ENCODE data around the gene ATL2.

The ATL2 gene

DNA sequence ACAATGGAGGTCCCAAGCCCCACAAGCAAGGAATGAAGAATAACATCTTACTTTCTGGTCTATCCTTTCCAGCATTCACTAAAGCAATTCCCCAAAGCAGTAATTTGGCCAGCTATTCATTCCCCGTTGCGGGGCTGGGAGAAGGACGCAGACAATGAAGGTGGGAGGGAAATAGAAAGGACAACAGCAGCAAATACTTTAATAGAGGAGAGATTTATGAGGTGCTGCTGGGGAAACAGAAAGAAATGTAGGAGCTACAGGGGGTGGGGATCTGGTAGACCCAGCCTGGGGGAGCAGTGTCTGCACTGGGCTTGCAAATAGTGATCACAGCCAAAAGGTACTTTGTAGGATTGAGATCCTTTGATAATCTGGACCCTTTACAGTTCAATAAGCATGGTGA, 13.9 kb upstream of the ATL2 start:
- DNase-seq (ENCODE audit: low read depth) = no peak

DNA sequence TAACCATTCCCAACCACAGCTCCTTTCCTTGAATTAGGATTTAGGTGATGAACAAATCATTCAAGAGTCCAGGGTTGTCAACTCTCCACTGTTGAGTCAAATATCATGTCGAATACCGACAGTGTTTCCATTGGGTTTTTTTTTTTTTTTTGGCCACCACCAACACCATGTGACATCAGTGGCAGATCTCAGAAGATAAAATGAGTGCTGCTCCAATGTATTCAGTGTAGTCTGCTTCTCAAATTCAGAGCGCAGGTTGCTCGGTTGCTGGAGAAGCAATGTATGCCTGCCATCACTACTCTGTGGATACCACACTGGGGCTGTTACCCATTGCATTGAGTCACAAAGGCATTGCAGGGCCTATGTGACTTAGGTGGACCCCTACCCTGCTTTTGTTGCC, 10.8 kb upstream of the ATL2 start:
- DNase-seq (ENCODE audit: low read depth) = no peak

DNA sequence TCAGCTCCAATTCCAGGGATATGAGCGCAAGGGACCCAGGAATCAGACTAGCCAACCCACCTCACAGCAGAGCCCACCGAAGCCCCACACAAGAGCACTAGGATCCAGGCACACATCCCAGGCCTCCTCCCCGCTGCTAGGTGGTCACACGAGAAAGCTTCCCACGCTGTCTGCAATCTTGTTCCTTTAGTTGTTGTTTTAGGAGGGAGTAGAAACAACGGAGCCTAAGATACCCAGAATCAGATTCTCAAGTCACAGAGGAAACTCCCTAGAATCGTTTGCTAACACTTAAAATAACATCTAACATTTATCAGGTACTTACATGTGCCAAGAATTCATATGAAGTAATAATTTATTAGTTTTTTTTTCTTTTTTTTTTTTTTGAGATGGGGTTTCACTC, 9.7 kb upstream of the ATL2 start:
- DNase-seq (ENCODE audit: low read depth) = no peak

DNA sequence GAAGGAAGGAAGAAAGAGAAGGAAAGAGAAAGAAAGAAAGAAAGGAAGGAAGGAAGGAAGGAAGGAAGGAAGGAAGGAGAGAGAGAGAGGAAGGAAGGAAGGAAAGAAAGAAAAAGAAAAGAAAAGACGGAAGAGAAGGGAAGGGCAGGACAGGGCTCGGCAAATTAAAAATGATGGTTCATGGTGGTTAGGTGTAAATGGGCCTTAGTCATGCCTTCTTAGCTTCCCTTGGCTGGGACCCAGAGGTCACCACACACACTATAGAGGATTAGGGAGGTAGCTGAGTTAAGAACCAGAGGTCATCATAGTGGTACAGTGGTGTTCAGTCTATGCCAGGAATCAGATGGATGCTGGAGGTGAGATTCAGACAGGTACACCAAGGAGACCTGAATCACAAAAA, 9.3 kb upstream of the ATL2 start:
- DNase-seq (ENCODE audit: low read depth) = no peak

DNA sequence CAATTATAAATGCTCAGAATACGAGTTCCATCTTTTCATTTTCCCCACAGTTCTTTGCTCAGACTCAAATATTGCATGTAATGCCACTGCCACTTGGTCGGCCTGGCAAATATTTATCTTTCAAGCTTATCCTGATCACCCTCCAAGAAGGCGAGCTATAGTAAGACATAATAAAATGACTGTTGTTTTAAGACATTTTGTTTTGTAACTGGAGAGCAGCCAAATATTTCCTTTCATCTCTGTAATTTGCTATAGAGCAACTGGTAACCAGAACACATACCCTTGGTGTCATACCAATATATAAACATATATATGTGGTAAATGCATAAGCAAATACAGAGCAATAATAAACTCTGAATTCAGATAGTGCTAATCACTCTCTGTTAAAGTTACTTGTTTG, 7.3 kb upstream of the ATL2 start:
- no peak for DNase-seq (ENCODE audit: low read depth)

DNA sequence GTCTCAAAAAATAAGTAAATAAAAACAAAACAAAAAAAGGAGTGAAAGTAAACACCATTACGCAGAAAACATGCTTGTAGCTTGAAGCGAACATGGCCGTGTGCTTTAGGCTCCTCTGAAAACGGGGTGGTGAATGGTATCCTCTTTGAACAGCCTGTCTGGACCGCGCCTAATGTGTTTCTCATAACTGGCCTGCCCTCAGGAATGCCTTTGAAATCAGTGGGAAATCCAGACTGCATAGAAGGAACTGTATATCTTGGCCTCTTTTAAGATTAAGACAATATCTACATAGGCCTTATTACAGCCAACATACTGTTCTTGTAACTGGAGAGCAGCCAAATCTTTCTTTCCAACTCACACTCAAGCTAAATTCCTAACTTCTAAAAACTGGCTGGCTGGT, 6.7 kb upstream of the ATL2 start:
- peak; percentile 21 for DNase-seq (ENCODE audit: low read depth)

DNA sequence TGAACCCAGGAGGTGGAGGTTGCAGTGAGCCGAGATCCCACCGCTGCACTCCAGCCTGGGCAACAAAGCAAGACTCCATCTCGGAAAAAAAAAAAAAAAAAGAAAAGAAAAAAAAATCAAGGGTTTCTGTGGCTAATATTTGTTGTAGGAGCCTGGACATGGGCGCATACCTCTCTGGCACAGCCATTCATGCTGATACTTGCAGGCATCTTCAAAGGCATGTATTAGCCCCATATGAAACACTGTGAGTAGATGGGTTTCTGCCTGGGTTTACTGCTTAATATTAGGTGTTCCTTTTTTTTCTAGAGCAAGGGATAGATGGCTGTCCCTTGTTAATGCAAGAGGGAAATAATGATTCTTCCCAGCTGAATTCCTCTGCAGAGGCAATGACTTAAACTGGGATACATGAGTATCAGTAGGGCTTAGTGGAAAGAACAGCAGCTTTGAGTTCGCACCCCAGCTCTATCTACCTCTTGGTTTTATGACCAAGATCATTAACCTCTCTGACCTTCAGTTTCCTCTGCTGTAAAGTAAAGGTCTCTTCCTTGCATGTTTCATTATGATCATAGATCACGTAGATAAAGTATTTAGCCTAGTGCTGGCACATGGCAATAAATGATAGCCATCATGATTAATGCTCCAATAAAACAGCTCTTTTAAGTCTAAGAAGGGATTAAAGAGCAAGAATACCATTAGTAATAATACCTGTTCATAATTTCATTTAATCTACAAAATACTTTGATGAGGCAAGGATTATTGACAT, 4.5 kb upstream of the ATL2 start:
- no peak for DNase-seq (ENCODE audit: low read depth)

DNA sequence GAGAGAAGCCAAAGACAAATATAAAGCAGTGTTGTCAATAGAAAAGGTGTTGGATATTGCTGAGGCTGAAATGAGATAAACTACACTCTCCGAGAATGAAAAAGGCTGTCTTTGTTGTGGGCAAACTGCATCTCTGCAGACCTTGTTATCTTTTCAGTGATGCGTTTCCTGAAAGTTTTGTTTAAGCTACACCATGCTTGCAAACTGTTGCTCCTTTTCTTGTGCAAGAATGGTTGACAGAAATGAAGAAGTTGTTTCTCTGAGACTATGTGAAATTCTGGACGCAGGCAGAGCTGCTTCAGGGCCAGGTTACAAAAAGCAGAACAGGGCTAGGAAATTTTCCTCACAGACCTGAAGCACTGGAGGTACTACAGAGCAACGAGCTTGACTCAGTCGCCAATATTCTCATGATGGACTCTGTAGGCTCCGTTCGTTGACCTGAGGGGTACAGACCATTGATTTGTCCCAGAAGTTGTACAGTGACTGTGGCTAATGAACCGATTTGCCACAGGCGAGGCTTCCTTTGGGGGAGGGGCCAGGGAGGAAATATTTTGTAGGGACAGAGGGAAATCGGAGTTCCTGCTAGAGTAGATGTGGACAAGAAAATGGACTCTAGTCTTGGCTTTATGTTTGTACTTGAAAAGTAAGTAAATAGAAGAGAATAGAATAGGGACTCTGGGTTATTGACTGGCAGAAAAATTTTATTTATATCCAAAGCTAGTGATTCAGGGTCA, 3.5 kb upstream of the ATL2 start:
- DNase-seq (ENCODE audit: low read depth) = peak; percentile 25

DNA sequence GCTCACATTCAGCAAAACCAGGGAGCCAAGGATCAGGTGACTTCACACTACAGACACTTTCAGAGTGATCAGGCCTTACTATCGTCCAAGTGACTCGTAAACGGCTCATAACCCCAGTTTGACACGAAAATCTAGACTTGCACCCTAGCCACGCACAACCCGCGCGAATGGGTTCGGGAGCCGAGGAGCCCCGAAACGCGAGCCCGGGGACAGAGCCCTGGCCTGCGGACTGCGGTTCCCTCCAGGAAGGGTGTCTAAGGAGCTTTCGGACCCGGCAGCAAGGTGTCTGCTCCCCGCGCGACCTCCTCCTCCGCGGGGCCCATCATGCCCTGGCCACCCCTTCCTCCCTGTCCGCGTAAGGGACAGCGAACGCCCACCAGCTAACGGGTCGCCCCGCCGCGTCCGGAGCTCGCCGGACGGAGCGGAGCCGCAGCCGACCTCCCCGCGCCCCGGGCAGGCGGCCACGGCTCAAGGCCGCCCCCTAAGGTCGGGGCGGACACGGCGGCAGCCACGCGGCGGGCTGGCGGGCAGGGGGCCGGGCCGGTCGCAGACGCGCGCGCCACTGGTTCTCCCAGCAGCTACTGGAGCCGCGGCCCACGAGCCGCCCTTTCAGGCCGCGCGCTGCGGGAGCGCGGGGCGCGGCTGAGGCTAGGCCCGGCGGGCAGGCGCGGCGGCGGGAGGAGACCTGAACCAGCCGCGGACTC, 575 bp downstream of the ATL2 start:
- DNase-seq (ENCODE audit: low read depth) = peak; percentile 74

DNA sequence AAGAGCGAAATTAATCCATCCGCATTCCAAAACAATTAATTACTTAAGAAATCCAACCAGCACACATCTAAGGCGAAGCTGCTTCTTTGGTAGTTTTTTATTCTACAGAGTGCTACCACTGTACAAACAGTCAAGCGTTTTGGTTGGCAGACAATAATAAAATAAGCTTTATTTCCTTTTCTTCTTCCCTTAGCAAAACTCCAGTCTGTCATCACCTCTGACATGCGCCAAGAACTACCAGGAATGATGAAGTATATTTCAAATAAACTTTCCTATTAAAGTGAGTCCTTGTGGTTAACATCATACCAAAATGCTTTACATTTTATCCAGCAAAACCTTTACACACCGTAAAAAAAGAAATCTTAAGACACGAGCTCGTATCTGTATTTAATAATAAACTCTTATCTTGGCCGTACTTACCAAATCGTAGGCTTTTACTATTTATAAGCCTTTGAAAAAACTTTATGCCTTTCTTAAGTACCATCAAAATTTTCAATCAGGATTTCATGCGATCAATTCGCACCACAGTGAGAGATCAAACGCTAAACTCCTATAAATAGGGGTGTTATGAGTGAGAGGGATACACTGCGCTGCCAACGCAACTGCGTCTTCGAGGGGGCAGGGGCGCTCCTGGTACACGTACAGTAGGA, 1.3 kb downstream of the ATL2 start:
- DNase-seq (ENCODE audit: low read depth) = peak; percentile 28

DNA sequence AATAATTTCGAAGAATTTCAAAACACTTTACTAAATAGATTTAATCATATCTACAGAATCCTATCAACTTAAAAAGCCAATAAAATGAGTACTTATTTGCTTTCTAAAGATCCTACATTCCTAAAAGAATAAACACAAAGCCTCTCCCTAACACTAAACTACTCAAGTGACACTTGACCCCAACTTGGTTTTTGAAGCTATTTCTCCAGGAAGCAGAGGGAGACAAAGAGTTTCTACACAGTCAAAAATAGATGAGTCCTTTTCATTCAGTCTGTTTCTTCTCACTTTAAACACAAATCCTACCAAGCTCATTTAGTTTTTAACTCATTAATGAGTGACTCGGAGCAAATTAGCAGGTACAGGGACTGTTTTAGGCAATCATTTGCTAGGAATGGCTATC, 2.1 kb downstream of the ATL2 start:
- DNase-seq (ENCODE audit: low read depth) = no peak

DNA sequence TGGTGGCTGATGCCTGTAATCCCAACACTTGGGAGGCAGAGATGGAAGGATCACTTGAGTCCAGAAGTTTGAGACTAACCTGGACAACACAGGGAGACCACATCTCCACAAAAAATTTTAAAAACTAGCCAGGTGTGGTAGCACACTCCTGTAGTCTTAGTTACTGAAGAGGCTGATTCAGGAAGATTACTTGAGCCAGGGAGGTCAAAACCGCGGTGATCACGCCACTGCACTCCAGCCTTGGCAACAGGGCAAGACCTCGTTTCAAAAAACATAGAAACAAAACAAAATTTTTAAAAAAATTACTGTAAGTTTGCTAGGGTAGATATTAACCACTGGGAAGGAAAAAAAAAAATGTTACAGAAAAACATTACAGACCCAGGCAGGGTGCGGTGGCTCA, 5.8 kb downstream of the ATL2 start:
- DNase-seq (ENCODE audit: low read depth) = no peak

DNA sequence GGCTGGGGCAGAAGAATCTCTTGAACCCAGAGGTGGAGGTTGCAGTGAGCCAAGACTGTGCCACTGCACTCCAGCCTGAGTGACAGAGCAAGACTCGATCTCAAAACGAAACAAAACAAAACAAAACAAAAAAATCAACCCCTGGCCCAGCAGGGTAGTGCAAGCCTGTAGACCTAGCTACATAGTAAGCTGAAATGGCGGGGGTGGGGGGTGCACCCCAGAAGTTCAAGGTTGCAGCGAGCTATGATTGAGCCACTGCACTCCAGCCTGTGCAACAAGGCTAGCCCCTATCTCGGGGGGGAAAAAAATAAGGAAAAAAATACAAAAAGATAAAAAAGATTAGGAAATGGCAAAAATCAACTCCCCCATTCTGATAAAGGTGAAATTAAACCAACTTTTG, 6.4 kb downstream of the ATL2 start:
- DNase-seq (ENCODE audit: low read depth) = no peak

DNA sequence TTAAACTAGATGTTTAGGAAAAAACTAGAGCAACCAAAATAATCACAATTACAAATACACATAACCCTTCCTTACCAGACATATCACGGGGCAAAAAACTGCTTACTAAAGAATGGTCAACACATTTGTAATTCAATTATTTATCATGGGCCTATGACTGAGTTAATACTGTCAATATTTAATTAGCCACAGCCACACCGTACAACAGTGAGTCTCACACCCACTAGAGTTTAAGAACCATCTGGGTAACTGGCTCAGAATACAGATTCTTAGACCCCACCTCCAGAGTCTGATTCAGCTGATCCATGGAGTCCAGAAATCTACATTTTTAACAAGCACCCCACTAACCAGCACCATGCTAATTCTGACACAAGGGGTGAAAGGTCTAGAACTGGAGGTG, 14.8 kb downstream of the ATL2 start:
- no peak for DNase-seq (ENCODE audit: low read depth)

DNA sequence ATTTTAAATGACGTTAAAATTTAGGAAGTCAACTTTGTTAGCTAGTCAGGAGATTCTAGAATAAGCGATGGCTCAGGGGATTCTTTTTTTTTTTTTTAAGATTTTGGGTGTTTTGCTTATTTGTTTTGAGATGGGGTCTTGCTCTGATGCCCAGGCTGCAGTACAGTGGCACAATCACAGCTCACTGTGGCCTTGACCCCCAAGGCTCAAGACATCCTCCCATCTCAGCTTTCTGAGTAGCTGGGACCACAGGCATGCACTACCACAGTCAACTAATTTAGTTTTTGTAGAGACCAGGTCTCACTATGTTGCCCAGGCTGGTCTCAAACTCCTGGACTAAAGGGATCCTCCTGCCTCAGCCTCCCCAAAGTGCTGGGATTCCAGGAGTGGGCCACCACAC, 16.9 kb downstream of the ATL2 start:
- no peak for DNase-seq (ENCODE audit: low read depth)

DNA sequence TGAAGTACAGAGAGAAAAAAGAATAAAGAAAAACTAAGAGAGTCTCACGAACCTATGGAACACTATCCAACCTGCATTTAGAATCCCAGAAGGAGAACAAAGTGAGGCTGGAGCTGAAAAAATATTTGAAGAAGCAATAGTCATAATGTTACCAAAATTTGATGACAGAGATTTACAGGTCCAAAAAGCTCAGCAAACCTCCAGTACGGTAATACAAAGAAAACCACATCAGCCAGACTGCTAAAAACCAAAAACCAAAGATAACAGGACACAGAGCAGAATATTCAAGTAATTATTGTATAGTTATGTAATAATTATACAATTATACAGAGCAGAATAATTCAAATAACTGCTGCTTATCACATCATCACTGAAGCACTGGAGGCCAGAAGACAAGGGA, 23.7 kb downstream of the ATL2 start:
- DNase-seq (ENCODE audit: low read depth) = no peak

DNA sequence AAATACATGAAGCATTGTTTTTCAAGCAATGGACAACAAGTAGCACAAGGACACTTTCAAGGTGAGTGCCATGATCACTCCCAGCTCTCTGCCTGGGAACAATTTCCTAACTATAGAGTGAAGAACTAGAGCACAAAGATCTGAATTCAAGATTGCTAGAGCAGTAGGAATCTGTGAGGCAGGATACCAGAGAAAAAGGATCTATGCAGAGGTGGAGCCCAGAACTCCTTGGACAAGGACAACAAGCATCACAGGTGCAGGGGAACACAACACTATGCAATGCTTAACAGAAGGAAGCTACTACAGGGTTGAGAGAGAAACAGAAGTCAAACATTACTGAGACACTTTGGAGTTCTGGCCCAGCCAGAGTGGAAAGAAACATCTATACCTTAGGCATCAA, 24.7 kb downstream of the ATL2 start:
- DNase-seq (ENCODE audit: low read depth) = no peak

DNA sequence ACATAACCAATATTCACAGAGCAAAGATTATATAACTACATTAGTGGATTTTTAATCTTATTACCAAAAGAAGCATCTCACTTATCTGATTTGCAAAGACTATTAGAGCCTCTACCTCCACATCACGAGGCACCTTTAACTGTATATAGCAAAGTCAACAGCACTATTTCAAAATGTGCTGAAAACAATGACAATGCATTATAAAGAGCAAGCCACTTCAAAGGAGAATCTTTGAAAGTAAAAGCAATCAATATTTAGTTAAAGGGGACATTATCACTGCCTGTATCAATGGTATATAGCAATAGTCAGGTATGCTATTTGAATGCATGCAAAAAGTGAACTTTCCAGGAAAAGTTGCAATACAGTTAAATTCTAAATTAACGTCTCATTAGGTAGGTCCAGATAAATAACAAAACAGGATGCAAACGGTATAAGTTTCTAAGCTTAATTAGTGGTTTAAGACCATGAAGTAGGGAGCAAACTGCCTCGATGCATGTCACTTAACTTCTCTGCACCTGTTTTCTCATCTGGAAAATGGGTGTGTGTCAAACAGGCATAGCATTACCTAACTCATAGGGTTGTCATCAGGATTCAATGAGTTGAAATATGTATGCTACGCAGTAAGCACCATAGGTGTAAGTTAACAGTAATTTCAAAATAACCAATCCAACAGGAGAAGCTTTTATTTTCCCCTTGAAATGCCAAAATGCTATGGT, 31.6 kb downstream of the ATL2 start:
- no peak for DNase-seq (ENCODE audit: low read depth)

DNA sequence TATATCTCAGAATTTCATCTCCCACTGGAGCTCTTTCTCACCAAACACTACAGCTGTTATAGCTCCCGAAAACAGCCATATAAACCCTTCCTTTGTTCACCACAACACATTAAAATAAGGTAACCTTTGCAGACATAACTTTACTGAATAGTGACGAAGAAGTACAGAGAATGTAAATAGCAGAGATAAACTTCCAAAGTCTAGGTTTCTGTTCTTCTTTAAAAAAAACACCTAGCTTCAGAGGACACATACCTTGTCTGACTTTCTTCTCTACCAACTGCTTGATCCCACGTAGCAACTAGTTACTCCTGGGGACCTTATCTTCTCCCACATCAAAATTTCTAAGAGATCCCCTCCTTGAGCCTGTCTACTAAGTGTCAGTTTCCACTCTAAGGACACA, 32.3 kb downstream of the ATL2 start:
- DNase-seq (ENCODE audit: low read depth) = no peak

DNA sequence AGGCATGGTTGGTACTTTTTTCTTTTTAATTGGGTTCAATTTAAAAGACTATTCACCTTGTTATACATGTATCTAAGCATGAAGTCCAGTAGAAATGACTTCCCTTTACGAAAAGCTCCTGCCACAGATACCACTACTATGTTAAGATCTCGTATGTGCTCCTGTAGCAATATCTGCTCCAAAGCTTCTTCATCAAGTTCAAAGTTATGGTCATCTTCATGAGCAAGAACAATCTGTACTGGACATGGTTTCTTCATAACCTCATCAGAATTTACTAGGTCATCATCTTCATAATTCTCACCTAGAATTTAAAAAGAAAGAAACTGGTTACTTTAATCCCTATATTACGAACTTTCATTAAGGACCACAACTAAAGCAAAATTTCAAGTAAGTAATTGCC, 33.9 kb downstream of the ATL2 start:
- no peak for DNase-seq (ENCODE audit: low read depth)

DNA sequence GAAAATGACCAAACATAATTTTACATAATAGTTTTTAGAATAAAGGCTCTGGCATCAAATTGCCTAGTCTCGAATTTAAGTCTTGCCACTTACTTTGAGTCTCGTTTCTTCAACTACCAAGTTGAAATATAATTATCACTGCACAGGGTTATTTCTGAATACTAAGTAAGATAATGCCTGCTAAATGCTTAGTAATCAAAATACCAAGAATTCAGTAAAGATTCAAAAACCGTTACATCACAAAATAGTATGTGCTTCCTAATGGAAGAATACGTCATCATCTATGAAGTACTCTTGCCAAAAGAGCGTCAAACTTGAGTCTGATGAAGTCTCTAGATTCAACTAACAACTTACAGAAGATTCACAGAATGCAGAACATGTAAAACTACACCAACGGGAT, 40.5 kb downstream of the ATL2 start:
- DNase-seq (ENCODE audit: low read depth) = no peak

DNA sequence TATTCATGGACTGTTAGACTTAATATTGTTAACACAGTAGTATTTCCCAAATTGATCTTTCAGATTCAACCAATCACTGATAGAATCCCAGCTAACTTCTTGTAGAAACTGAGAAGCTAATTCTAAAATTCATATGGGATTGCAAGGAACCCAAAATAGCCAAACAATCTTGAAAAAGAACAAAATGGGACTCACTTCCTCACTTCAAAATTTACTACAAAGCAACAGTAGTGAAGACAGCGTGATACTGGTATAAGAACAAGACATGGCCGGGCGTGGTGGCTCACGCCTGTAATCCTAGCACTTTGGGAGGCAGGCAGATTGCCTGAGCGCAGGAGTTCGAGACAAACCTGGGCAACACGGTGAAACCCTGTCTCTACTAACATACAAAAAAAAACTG, 46.3 kb downstream of the ATL2 start:
- no peak for DNase-seq (ENCODE audit: low read depth)

All from amniotic epithelial cell (primary cell).